ENCODE measurements around the gene NELFB.

The NELFB gene

DNA sequence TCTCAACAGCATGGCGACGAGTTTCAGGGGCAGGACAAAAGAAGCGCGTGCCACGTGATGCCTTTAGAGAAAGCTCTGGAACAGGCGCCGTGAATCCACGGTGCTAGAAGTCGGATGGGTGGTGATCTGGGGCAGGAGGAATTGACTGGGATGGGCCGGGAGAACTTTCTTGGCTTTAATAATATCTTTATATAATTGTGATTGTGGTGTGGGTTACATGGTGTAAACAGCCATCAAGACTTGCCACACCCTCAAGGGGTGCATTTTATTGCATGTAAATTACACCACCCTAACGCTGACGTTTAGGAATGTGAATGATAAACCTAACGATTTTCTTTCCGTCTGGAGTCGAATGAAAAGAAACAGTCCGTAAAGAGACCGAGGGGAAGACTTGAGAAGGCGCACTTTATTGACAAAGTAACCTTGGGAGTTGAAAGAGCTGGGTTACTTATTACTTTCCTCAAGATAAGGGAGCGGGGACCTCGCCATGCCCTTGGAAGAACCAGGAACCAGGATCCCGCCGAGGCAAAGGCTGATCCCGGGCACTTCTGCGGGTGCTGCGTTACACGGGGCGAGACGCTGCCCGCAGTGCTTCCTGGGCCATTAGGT, 38.5 kb downstream of the NELFB start:
- no peak for DNase-seq

DNA sequence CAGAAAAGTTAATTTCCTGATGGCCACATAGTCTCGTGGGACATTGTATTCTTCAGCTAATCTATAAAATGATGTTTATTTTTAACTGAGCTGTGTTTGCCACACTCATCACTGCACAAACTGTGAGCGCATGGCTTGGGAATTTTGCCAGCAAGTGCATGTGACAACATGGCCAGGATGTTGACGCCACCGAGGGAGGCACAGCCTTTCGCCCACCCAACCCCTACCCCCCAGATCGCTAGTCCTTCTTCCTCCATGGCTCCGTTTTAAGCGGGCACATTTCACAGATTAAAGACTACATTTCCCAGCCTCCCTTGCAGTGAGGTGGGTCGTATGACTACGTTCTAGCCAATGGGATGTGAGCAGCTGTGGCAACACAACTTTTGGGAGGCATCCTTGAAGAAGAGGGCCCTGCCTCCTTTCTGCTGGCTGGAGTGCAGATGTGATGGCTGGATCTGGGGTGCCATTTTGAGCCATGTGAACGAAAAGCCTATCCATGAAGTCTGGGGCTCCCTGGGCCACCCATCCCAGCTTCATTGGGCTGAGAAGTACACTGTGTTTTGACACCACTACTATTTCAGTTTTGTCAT, 39.1 kb downstream of the NELFB start:
- DNase-seq, result no peak

DNA sequence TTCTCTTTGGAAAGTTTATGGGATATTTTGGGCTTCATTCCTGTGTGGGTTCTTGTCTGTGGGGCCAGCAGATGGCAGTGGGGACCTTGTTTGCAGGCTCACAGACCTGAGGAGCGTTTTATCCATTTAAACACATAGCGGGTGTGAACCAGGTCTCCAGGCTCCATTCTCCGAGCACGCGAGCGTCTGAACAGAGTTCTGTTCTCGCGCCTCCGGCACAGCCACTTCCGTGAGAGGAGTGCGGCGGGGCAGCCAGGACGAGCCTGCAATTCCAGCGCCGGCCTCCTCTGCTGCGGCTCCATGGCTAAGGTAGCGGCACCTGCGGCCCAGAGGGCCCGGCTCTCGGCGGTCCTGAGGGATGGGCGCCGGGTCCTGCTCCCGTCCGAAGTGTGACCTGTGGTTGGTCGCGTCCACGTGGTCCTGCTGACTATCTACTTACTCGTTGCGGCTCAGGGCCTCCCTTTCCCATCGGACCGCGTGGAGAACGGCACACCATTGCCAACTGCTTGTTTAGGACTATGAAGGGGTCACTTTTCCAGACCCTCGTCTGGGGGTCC, 39.6 kb downstream of the NELFB start:
- DNase-seq, result no peak

DNA sequence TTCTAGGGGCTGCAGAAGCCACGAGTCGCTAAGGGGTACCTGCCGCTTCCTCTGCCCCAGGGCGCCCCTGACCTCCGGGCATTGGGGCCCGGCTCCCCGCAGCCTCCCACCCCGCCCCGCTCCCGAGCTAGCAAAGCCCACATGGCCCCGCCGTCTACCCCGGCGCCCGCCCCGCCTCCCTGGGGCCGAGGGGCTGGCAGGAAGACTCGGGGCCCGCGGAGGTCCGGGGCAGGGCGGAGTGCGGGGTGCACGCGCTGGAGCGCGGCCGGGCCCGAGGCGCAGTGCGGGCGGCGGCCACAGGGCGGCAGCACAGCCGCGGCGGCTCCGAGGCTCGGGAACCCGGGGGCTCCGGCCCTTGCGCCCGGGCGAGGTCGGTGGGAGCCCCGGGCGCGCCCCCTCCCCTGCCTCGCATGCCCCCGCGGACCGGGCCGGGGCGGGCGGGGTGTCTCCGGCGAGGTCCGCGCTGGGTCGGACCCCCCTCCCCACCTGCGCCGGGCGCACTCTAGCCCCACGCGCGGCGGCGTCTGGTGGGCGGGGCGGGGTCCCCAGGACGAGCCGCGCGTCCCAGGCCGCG, 40.2 kb downstream of the NELFB start:
- no peak for DNase-seq

DNA sequence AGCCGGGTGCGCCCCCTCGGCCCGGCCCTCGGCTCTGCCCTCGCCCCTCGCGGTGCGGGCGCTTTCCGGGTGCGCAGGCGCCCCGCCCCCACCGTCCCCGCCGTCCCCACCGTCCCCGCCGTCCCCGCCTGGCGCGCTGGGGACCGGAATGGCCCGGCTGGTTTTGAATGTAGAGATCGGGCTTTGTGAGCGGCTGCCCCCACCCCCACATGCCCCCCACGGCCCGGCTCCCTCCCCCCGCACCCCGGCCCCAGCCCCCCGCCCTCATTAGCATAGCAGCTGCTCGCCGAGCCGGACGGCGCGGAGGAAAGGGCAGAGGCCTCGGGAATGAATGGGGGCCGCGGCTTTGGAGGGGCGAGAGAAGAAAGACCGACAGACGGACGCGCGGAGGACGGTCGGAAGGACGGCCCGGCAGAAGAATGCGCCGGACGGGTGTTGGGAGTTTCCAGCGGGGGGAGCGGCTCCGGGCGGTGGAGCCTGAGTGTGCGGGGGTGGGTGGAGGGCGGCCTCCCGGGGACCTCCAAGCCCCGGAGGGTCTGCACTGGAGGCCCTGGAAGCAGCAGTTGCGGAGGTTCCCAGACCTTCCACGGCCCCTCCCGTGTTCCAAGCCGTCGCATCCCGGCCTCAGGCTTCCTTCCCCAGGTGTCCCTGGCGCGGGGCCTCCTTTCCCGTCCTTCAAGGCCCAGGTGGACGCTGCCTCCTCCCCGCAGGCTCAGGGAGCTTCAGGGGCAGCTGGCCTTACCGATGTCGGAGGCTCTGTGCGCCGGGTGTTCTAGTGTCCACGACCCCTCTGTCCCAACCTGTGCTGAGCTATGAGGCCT, 40.9 kb downstream of the NELFB start:
- DNase-seq, result no peak

DNA sequence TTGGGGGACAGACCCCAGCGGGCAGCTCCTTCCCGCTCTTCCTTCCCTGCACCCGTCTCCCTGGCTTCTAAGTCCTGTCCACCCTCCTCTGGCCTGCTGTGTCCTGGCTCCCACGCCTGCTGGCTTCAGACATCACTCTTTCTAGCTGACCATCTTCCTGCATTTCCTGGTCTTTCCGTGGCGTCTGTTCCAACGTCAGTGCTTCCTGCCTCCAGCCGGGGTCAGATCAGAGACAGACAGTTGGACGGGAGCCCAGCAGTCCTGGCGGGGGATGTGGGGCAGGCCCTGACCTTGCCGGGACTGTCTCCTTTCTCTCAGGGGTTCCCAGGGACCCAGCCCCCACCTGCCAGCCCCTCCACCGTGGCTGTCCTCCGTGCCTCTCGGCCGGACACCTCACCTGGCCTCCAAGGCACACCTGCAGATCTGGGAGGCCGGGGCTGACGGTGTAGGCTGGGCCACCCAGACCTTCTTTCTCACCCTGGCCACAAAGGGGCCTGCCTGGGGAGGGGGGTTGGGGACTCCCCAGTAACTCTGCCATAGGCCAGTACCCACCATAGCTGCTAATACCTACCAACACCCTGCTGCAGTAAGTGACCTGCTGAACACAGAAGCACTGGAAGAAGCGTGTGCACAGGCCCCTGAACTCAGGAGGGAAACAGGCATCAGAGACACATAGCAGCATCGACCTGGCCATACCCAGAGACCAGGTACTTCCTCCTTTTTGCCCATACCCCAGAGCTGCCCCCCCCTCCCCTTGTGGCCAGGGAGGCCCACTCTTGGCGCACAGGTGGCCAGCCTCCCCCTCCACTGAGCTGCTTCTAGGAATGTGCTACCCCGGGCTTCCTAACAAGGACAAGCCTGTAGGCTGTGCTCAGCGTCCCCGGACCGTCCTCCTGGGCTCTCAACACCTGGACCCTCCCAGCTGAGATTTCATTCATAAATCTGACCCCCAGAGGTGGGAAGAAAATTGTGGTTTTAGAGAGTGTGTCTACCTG, 41.8 kb downstream of the NELFB start:
- no peak for DNase-seq

DNA sequence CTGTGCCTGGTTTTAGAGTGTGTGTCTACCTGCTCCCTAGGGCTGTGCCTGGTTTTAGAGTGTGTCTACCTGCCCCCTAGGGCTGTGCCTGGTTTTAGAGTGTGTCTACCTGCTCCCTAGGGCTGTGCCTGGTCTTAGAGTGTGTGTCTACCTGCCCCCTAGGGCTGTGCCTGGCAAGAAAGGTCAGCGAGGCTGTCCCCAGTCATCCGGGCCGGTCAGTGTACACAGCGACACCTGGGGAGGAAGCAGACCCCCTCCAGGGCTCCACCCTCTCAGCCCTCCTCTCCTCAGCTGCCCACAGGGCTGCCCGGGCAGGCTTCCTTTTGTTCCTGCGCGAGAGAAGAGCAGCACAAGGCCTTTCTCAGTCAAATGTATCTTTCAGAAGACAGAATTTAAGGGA, 42.8 kb downstream of the NELFB start:
- no peak for DNase-seq

DNA sequence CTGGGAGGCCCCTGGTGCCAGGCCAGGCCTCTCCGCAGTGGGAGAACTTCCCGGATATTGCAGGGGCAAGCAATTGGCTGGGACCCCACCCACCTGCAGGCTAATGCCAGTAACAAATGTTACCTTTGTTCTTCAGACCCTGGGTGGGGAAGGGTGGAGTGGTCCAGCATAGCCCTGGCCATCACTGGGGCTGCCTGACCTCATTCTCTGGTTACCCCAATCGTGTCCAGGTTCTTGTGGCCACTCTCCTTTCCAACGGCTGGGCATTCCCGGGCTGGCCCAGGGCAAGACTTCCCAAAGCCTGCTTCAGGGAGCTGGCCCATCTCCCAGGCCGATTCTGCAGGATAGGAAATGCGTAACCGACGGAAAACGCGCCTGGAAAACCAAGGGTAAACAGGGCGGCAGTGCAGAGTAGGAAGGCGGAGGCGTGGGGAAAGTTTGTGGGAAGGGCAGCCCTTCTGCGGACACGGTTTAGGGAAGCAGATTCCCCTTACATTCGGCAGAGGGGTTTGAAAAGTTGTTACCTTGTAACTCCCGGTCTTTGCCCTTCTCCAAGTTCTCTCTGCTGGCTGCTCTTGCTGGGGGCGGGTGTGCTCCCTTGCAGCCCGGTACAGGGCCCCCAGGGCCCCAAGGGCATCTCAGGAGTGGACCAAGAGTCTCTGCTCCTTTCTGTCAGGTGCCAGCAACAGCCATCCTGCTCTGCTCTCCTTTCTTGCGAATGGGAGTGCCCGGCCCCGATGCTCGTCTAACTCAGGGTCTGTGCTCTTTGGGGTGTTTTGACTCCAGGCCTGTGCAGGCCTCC, 43.5 kb downstream of the NELFB start:
- DNase-seq, result no peak

DNA sequence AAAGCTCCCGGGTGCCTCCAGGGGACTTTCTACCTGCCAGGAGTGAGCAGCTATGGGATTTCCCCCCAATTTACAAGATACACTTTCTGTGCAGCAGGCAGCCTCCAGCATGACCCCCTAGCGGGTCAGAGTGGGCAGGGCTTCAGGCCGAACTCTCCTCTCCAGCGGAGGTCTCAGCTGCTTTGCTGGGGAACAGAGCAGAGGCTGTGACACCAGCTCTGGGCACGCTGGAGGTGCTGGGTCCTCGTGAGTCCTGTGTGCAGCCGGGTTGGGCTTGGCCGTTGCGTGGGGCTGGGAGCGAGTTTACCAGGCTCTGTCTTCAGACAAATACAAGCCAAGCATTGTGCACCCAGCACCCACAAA, 44.1 kb downstream of the NELFB start:
- DNase-seq, result no peak

DNA sequence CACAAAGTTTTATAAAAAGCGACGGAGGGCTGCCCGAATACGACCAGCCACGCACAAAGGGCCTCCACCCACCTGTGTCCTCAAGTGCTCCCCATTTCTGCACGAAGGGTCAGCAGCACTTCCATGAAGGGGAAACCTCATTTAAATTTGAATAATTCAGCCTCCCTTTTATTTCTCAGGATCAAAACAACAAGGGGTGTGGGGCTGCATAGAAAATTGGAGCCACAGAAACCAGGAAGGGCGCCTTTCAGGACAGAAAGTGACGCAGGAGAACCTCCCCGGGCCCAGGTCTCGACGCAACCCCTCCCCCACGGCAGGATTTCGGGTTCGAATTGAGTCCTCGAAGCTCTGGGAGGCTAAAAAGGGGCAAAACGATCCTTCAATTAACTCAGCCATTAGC, 44.8 kb downstream of the NELFB start:
- no peak for DNase-seq

DNA sequence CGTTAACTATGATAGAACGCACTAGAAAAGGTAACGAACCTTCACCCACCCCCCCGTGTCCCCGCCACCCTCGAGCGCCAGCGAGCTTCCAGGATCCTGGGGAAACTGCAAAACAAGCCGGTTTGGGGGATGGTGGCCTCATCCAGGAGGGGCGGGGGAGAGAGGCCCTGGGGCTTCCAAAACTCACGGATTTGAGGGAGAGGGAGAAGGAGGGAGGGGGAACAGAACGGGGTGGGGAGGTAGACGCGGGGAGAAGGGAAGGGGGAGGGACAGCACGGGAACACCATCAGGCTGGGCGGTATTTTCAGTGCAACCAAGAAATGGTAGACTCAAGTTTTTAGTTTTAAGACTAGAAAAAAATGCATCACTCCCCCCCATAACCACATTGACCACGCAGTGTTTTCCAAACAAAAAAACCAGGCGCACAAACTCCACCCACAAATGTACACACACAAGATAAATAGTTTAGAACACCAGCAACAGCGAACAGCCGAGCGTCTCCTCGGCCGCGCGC, 45.5 kb downstream of the NELFB start:
- no peak for DNase-seq

DNA sequence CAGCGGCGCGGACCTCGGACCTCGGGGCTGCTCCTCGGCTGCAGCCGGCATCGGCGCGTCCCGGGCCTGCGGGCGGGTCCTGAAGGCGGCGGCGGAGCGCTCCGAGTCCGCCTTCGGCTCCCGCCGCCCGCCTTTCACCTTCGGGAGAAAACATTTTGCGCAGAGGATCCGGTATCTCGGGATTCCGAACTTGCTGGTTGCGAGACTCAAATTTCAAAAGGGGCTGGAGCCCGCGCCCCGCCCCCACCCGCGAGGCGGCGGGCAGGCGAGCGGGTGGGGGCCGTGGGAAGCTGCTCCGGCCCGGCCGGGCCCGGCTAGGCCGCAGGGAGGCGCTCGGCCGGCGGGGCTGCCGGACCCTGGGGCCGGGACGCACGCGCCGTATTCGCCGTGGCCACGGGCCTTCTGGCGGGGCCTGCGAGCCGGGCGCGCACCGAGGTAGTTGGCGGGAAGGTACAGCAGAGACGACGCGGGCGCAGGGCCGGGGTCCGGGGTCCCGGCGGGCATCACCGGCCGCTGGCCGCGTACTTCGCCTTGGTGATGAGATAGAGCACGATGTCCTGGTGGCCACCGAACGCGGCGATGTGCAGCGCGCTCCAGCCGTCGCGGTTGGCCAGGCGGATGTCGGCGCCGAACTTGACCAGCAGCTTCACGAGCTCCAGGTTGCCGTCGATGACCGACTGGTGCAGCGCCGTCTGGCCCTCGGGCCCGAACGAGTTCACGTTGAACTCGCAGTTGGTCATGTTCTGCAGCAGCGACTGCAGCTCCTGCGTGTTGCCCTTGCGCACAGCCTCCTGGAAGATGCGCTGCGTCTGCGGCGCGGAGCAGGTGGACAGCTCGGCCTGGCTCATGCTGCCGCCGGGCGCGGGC, 46.2 kb downstream of the NELFB start:
- DNase-seq, result no peak

DNA sequence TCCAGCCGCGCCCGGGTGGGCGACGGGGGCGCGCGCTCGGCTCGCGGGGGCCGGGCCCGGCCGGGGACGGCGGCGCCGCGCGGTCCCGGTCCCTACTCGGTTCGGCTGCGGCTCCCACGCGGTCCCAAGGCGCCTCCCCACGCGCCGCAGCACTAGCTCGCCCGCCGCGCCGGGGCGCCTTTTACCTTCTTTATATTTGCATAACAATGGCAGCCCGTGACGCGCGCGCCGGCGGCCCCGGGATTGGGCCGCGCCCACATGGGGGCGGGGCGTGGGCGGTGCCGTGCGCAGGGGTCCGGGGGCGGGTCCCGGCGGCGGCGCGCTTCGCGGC, 47.0 kb downstream of the NELFB start, which contains the start of gene NRARP:
Gene NRARP (minus strand): TSS at position 154 of the 331 bp plus-strand sequence. CDS start 343 bp downstream, outside the sequence.
- peak in 1 of 2 experiments; percentile 4 for DNase-seq

DNA sequence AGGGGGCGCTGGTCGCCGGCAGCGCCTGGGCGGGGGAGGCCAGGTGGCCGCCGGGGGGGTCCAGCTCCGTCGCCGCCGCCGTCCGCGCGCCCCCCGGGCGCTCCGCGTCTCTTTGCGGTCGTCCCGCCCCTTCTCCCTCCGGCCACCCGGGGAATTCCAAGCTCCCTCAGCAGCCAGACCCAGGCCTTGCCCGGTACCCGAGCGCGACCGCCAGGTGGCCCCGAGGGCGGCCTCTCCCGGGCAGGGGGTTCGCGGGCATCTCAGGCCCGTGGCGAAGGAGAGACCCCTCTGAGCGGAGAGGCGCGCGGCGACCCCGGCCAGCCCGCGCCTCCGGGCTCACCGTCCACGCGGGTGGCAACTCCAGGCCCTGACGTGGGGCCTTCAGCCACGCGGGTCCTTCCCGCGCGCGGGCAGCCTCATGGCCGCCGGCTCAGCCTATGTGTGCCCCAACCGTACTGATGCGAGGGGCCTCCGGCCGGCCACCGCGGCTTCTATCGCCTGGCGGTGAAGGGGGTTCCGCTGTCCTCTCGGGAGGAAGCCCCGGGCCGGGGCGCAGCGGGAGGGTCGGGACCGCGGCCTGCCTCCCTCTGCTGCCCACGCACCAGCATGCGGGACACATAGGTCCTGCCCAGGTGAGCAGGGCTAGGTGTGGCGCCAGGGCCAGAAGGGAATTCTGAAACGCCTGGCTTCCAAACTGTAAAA, 47.5 kb downstream of the NELFB start:
- DNase-seq, result no peak

DNA sequence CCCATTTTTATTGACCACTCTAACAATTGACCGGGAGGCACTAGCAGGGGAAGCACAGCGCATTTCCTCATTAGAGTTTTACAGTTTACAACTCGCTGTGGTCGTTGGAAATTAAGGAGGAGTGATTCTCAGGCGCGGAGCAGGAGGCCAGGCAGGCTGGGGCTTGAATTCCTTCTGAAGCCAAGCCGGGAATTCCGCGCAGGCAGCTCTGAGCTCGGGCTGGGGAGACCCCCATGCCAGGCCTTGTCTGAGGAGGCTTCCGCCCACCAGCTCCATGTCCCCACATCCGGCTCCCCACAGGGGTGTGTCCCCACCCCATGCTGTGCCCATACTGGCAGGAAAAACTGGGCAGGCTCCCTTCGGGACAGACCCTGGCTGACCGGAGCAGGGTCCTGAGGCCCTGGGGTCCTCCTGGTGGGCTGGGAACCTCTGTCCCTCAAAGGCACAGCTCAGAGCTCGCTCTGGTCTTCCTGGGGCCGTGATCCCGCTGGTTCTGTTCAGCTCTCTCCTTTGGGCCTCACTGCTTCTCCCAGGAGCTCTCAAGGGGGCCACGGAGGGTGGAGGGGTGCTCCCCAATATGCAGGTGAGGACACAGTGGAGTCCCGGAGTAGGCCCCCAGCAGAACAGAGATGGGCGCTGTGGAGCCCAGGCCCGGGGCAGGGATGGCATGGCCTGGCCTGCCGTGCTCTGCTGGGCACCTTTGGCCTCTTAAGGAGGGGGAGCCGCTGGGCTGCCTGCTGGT, 48.2 kb downstream of the NELFB start:
- DNase-seq, result no peak

DNA sequence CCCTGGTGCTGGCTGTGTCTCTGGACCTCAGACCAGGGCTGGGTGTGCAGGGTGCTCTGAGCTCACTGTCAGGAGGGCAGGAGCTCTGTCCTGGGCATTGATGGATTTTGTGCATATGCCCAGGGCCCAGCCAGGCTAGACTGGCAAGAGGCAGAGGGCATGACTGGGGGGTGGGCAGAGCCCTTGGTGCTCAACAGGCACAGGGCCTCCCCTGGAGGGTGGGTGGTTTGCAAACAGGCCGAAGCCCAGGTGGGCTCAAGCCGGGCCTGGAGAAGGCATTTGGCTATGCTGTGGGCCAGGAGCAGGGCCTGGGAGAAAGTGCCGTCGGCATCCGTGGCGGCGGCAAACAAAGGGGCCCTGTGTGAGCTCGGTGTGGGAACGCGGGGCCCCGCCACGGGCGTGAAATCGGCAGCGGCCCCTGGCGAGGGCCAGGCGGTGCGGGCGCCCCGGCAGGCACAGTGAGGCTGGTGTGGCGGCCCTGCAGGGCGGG, 48.8 kb downstream of the NELFB start:
- no peak for DNase-seq

DNA sequence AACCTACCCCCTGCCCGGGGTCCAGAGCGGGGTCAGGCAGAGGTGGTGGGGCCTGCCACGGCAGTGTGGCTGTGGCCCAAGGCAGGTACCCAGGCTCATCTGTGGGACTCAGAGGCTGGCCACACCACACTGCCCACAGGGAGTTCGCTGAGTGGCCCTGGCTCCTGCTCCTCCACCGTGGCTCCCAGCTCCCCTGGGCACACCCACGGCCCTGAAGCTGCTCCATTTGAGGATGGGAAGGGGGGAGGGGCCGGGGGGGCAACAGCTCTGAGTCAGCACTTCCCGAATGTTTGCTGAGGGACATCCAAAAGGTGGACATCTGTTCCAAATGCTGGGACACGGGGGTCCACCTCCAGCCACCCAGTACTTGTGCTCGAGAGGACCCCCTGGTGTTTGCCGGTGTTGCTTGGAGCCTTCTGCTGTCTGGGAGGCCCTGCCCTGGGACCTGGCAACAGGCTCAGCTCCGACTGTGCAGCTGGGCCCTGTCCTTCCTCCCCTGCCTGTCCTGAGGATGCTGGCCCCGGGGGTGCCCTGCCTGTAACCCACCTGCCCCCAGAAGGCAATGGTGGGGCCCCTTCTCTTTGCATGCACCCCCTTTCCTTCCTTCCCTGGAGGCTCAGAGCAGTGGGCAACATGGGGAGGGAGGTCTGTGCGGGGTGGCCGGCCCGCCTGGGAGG, 49.4 kb downstream of the NELFB start:
- DNase-seq, result no peak

Measured in cerebellar nuclear complex (tissue), 1 donor.